ENCODE results near the gene GLA.

GLA gene

DNA sequence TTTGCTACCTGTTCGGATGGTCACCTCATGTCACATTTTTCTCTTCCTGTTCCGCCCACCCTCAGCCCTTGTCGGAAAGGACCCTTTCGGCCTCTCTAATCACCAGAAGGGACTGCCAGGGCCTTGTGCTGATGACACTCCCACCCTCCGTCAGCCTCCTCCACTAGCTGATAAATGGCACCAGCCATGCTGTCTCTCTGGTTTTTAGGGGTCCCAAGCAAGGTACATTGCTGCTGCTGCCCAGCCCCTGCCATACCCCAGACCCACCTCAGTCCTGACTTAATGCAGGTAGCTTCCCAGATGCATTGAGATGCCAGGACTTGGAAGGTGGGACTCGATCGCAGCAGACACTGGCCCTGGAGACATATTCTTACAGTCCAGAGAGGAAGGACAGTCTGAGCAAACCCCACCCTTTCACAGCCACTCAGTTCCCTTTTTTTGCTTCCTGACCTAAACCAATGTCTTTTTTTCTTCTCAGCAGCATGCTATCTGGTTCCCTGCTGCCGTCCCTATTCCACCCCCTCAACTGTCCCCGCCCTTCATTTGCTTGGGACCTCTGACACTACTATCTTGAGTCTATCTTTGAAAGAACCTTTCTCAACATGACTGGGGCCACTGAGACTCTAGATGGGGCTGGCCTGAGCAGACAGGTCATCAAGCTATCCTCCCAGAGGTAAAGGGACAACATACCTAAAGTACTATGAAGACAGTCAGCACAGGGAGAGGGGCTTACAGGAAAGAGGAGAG, 21.8 kb downstream of the GLA start, which contains the start of gene BTK:
Gene BTK (minus strand): TSS at position 397 of the 747 bp plus-strand sequence. CDS start 10,907 bp downstream, outside the sequence.
- H3K4me1 Mint-ChIP-seq (ENCODE audit: low read depth): peaks cover 4% of the 10 kb centered on the region
- H3K36me3 Mint-ChIP-seq: no peaks in the 10 kb centered on the region
- H3K27ac Mint-ChIP-seq: no peak within 1 kb of the TSS
- no peaks in the 10 kb centered on the region for H3K27me3 Mint-ChIP-seq
- H3K9me3 Mint-ChIP-seq (ENCODE audit: low read depth): no peaks in the 10 kb centered on the region
- no peak within 1 kb of the TSS for H3K4me3 Mint-ChIP-seq

DNA sequence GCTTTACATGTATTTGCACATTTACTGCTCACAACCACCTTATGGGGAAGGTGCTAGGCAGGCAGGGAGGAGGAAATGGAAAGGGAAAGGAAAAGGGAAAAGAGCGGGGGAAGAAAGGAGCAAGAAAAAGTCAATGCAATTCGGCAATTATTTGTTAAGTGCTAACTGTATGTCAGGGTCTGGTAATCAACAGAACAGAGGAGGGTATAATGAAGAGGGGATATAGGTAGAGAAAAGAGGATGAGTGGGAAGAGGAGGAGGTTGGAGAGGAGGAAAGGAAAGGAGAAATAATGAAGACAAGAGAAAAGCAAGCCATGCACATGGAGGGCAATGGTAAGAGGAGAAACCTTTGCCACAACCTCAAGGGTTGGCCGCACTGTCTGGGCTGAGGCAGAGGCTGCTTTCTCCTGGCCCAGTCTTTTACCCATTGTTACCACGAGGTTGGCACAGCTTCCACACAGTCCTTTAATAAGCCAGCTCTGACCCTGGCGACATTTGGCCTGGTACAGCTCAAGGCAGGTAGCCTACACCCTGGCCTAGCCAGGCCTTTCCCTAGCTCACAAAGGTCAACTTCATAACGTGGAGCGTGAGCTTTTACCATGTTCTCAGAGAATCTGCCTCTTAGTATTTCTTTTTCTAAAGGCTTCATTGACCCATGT, 22.6 kb downstream of the GLA start:
- Mint-ChIP-seq H3K4me1 (ENCODE audit: low read depth) (no peaks in the 10 kb centered on the region), H3K36me3 (no peaks in the 10 kb centered on the region), H3K27ac (no peak overlapping the region), H3K9me3 (ENCODE audit: low read depth) (no peaks in the 10 kb centered on the region), H3K27me3 (no peaks in the 10 kb centered on the region), H3K4me3 (no peak overlapping the region)

DNA sequence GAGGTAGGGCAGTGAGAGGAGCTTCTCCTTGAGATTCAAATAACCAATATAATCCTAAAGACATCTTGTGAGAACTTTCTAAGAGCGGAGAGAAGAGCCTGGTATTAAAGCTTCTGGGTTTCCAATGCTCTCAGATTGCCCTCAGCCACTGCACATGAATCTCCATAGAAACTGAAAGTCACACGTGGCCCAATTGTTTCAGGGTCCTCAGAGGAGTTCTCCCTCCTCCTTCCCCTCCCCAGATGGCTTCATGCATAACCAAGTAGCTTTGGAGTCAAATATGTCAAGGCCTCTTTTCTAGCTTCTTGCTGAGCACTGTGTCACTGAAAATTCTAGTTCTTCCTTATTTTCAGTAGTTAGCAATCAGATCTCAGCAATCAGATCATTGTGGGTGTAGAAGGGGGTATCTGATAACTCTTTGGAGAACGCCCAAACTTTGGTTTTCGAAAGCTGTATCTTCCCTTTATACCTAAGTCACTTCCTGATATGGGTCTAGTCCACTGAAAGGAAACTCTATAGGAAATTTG, 24.0 kb downstream of the GLA start:
- no peak overlapping the region for H3K4me3 Mint-ChIP-seq
- H3K4me1 Mint-ChIP-seq (ENCODE audit: low read depth): no peaks in the 10 kb centered on the region
- no peaks in the 10 kb centered on the region for H3K27me3 Mint-ChIP-seq
- no peaks in the 10 kb centered on the region for H3K36me3 Mint-ChIP-seq
- no peak overlapping the region for H3K27ac Mint-ChIP-seq
- no peaks in the 10 kb centered on the region for H3K9me3 Mint-ChIP-seq (ENCODE audit: low read depth)

DNA sequence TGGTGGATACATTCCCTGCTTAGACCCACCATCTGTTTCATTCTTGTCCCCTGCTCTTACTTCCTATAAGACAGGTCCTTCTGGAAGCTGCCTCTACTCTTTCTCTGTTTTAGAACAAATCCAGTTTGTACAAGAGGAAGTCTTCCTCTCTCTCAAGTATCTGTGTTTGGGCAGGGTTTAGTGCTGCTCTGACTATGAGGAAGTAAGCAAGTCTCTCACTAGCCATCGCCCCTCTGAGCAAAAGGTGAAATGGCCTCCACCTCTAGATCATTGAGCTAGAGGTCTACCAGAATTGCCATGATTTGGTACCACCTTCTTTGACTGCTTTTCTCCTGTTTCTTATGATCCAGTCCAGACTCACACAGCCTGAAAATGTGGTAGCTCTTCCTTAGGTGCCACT, 30.2 kb downstream of the GLA start:
- Mint-ChIP-seq H3K9me3 (ENCODE audit: low read depth) (no peaks in the 10 kb centered on the region), H3K27ac (no peak overlapping the region), H3K36me3 (no peaks in the 10 kb centered on the region), H3K27me3 (no peaks in the 10 kb centered on the region), H3K4me1 (ENCODE audit: low read depth) (no peaks in the 10 kb centered on the region), H3K4me3 (no peak overlapping the region)

DNA sequence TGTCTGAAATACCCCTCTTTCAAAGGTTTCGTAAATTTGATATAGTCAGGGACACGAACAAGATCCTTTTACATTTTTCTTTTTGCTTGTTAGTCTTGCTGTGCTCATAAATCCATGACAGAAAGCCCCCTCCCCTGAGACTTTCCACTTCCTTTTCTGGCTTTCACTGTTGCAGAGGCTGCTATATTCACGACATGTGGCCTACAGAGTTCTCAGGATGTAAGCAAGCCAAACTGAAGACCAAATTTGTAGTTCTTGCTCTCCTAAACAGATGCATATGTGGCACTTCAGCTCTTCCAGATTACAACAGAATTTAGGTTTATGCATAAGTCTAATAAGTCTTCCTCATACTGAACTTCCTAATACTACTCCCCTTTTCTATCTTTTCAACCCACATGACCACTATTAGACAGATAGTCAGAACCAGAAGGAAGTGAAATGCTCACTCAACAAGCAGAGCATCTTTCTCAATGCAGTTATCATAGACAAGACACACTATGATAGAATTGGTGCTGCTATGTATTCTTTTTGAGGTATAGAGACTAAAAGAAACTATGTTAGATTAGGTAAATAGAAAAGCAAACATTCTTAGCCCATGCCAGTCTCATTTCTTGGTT, 36.7 kb downstream of the GLA start:
- Mint-ChIP-seq H3K36me3 (no peaks in the 10 kb centered on the region), H3K9me3 (ENCODE audit: low read depth) (no peaks in the 10 kb centered on the region), H3K4me1 (ENCODE audit: low read depth) (no peaks in the 10 kb centered on the region), H3K4me3 (no peak overlapping the region), H3K27ac (no peak overlapping the region), H3K27me3 (no peaks in the 10 kb centered on the region)

DNA sequence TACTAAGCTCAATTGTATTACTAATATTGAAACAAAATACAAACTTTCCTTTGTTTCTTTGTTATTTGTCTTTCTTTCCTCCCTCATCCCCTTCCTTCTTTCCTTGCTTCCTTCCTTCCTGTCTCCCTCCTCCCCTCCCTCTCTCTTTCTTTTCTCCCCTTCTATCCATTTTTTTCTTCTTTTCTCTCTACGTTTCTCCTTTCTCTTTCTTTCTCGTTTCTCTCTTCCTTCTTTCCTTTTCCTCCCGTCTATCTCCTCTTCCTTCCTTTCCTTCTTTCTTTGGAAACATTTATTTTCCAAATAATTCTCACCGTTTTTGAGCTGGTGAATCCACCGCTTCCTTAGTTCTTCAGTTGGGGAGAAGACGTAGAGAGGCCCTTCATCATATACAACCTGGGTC, 38.0 kb downstream of the GLA start:
- Mint-ChIP-seq H3K4me1 (ENCODE audit: low read depth) (no peaks in the 10 kb centered on the region), H3K4me3 (no peak overlapping the region), H3K27me3 (no peaks in the 10 kb centered on the region), H3K36me3 (no peaks in the 10 kb centered on the region), H3K9me3 (ENCODE audit: low read depth) (no peaks in the 10 kb centered on the region), H3K27ac (no peak overlapping the region)

DNA sequence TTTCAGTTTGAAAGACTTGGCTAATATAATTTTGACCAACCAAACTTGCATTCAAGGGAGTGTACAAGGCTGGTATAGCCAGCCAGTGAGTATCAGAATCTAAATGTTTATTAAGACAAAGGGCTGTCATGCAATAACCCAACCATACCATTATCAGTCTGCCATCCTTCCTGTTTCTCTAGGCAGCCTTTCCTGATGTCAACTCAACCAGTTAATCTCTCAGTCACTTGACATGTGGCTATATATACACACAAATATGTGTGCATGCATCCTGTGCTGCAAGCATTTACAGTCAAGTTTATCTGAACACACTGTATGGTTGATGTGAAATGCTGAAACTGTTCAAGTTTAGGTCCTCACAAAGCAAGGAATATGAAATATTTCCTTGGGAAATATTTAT, 38.9 kb downstream of the GLA start:
- Mint-ChIP-seq H3K27ac (no peak overlapping the region), H3K27me3 (no peaks in the 10 kb centered on the region), H3K4me3 (no peak overlapping the region), H3K36me3 (no peaks in the 10 kb centered on the region), H3K9me3 (ENCODE audit: low read depth) (no peaks in the 10 kb centered on the region), H3K4me1 (ENCODE audit: low read depth) (no peaks in the 10 kb centered on the region)

DNA sequence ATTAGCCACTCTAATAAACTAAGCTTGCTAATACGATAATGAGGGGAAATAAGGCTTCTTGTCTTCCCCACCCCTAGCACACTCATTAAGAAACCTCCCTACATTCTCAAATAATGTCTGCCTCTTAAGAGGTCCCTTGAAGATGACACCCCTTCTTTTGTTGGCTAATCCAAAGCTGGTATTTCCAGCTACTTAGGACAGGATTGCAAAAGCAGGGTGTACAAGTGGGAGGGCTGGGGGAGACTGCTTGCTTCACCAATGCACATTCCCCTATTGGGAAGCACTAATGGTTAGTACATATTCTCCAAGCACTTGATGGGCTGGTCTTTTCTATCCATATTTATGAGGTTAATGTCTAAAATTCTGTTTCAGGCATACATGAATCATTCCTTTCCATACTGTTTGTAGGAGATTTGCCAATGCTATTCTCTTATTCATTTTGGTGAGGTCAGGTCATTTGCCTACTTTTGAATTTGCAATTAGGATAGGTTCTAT, 42.4 kb downstream of the GLA start:
- H3K36me3 Mint-ChIP-seq: no peaks in the 10 kb centered on the region

DNA sequence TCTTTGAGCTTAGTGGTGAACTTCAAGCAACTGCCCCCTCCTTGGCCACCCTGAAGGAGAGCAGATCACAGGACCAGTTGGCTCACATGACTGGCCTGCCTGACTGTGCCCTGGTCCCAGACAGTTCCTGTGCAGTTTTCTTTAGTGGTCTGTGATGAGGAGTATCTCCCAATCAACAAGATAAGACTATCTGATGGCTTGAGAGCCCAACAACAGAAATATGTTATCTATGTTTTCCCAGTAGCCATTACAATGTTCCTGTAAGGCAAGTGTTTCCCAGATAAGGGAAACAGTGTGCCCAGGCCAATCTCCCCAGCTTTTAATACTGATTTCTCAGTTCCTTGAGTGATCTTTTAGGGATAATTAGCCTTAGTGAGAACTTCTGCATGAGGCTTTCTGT, 45.0 kb downstream of the GLA start:
- Mint-ChIP-seq H3K36me3 (no peaks in the 10 kb centered on the region), H3K27me3 (peaks cover 2% of the 10 kb centered on the region), H3K4me1 (ENCODE audit: low read depth) (peaks cover 3% of the 10 kb centered on the region), H3K27ac (no peak overlapping the region), H3K4me3 (no peak overlapping the region), H3K9me3 (ENCODE audit: low read depth) (no peaks in the 10 kb centered on the region)

More for the DNA sequence above, 42.4 kb downstream of the GLA start:
- H3K27me3 Mint-ChIP-seq: peaks cover 2% of the 10 kb centered on the region
- H3K9me3 Mint-ChIP-seq (ENCODE audit: low read depth): no peaks in the 10 kb centered on the region
- no peak overlapping the region for H3K27ac Mint-ChIP-seq
- H3K4me3 Mint-ChIP-seq: no peak overlapping the region
- no peaks in the 10 kb centered on the region for H3K4me1 Mint-ChIP-seq (ENCODE audit: low read depth)

DNA sequence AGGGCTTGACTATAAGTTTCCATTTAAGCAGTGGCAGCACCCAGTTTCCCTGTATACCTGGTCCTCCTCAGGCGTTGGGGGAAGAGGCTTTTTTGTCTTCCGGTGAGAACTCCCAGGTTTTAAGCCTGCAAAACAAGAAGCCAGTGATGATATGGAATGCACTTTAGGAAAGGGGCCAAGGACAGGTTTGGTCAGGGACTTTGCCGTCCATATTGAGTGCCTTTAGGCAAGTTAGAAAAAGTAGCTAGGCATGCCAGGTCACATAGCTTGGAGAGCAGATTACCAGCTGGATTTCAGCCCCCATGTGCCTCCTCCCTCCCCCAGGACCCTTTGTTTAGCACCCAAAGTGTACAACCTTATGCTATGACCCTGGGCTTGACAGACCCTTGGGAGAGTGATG, 45.6 kb downstream of the GLA start:
- Mint-ChIP-seq H3K4me1 (ENCODE audit: low read depth) (peaks cover 3% of the 10 kb centered on the region), H3K27me3 (peaks cover 2% of the 10 kb centered on the region), H3K4me3 (no peak overlapping the region), H3K36me3 (no peaks in the 10 kb centered on the region), H3K9me3 (ENCODE audit: low read depth) (no peaks in the 10 kb centered on the region), H3K27ac (no peak overlapping the region)

DNA sequence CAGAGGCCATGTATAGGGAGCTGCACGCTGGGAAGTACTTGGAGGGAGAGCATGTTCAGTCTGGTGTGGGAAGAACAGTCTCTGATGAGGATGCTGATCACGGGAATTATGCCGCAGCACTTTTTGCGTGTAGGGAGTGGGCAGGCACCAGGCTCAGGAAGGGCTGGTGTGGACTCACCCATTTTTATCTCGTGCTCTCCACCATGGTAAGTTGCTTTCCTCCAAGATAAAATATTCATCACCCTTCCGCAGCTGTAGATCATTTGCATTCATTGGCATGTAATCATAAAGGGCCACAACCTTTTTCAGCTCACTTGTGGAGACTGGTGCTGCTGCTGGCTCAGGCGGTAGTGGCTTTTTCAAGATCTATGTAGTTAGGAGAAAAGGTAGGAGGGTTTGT, 47.3 kb downstream of the GLA start:
- no peak overlapping the region for H3K27ac Mint-ChIP-seq
- H3K36me3 Mint-ChIP-seq: no peaks in the 10 kb centered on the region
- peaks cover 3% of the 10 kb centered on the region for H3K4me1 Mint-ChIP-seq (ENCODE audit: low read depth)
- H3K9me3 Mint-ChIP-seq (ENCODE audit: low read depth): no peaks in the 10 kb centered on the region
- H3K27me3 Mint-ChIP-seq: peaks cover 2% of the 10 kb centered on the region
- H3K4me3 Mint-ChIP-seq: no peak overlapping the region

DNA sequence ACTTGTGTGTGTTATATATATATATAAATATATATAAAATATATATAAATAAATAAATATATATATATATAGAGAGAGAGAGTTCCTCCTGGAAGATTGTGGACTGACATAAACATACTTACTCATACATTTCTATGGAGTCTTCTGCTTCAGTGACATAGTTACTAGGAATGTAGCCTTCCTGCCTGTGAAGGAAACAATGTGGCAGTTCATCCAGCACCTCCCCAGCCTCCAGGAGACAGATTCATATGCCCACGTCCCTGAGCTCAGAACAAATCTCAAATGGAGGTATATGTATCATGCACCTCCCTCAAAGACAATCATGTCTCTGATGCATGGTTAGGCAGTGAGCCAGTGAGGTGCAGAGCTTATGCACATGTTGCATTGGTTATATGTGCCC, 47.8 kb downstream of the GLA start:
- no peaks in the 10 kb centered on the region for H3K9me3 Mint-ChIP-seq (ENCODE audit: low read depth)
- no peak overlapping the region for H3K27ac Mint-ChIP-seq
- H3K4me3 Mint-ChIP-seq: no peak overlapping the region
- peaks cover 2% of the 10 kb centered on the region for H3K27me3 Mint-ChIP-seq
- peaks cover 3% of the 10 kb centered on the region for H3K4me1 Mint-ChIP-seq (ENCODE audit: low read depth)
- H3K36me3 Mint-ChIP-seq: no peaks in the 10 kb centered on the region

DNA sequence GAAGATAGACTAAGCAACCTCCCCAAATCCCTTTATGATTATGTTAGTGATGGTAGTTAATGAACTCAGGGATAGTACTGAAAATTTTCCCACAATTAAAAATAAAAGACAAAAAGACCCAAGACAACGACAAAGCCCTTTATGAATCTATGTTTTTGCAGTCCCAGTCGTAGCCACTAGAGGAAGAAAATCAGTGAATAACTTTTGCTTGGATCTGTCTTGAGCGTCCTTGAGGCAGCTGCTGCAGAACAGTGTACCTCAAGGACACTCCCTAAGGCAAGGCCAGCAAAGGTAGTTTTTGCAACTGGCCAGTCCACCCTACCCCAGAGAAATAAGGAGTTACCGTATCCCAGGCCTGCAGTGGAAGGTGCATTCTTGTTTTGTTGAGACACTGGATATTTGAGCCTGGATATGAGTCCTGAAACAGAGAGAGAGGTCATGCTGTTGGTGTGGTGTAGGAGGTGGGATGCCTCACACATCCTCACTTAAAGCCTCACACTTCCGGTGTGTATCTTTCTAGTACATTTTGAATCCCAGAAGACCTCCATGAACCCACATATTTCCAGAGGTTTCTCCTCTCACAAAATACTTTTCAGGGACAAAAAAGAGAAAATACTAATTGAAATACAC, 50.4 kb downstream of the GLA start:
- H3K27ac Mint-ChIP-seq: no peak overlapping the region
- H3K4me3 Mint-ChIP-seq: no peak overlapping the region
- H3K9me3 Mint-ChIP-seq (ENCODE audit: low read depth): no peaks in the 10 kb centered on the region
- H3K36me3 Mint-ChIP-seq: no peaks in the 10 kb centered on the region
- peaks cover 3% of the 10 kb centered on the region for H3K4me1 Mint-ChIP-seq (ENCODE audit: low read depth)
- H3K27me3 Mint-ChIP-seq: no peaks in the 10 kb centered on the region

DNA sequence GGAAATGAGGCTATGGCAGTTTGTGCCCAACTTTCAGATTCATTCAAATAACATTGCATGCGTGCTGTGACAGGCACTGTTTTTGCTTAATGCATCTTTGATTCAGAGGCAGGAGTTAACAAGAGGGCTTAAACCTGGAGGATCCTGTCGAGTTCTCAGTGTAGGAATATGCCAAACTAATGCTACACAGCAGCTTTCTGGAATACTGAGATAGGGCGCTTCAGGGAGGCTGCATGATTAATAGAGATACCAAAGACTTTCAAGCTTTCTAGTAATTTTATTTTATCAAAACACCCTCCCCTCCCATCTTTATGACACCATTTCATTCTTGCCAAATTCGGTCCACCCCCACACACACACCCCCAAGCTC, 58.5 kb downstream of the GLA start:
- peaks cover 16% of the 10 kb centered on the region for H3K4me1 Mint-ChIP-seq (ENCODE audit: low read depth)
- H3K4me3 Mint-ChIP-seq: peak overlapping the region; percentile 93
- H3K36me3 Mint-ChIP-seq: peaks cover 3% of the 10 kb centered on the region
- peak overlapping the region; percentile 95 for H3K27ac Mint-ChIP-seq
- H3K27me3 Mint-ChIP-seq: no peaks in the 10 kb centered on the region
- no peaks in the 10 kb centered on the region for H3K9me3 Mint-ChIP-seq (ENCODE audit: low read depth)
